ENCODE results near the gene DCAF7.

Gene DCAF7

DNA sequence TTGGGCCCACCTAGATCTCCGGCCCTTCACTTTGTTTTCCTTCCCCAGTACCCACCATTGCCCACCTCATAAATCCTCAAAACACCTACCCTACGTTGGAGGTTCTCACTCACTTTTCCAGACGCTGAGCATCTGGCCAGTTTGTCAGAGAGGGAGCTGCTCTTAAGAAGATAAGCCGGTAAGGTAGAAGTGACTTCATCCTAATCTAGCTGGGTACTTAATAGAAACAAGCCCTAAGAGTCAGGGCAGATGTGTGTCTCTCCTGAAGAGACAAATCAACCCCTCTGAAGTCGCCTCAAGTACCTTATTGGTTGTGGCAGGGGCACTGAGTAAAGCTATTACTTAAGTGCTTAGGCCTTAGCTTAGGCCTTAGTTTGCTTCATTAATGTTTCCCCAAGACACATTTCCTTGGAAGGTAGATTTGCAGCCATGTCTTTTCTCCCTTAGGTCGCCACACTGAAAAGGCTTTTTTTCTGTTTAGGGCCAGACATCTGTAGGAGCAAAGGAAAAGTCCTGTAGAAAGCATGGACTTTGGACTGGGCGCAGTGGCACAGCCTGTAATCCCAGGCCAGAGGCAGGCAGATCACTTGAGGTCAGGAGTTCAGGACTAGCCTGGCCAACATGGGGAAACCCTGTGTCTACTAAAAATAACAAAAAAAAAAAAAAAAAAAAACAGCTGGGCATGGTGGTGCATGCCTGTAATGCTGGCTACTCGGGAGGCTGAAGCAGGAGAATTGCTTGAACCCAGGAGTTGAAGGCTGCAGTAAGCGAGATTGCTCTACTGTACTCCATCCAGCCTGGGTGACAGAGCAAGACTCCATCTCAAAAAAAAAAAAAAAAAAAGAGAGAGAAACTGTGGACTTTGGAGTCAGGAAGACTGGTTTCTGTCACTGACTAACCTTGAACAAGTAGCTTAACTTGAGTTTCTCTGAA is 51.4 kb downstream of the DCAF7 start:
- no peak for TF ChIP-seq CTCF (conservative IDR thresholded peaks at IDR 0.05; ENCODE audit: low read length)
- H3K4me3 ChIP-seq (ENCODE audit: low read length), result peak overlapping the region; percentile 91
- DNase-seq (ENCODE audit: low read depth), result peak; percentile 3

DNA sequence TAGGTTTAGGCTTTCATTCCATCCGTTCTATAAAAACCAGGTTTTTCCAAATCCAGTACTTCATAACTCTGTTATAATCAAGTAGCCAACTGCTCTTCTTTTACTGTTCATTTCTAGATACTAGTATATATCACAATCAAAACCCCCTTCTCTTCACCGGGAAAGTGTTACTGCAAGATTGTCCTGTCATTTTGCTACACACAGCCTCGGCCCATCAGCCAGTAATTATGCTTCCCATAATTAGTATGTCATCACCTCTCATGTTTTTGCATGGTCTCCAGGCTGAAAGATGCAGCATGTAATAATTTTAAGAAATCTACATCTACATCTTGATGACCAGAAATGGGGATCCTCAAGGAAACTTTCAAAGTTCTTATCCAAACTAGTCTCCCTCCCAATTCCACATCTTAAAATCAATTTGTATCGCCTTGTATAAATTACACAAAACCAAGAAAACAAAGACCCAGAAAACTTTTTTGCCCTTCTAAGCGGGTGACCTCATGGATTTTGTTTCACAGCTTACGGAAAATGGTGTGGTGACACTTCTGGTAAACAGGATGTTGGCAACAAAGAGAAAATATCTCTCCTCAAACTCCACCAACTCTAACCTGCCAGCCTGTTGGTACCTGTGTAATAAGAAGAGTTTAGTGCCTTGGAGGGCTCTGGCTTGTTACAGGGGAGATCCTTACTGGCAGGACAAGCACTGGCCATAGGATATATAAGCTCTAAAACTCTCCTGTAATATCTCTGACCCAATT is 59.7 kb downstream of the DCAF7 start:
- no peak for TF ChIP-seq CTCF (conservative IDR thresholded peaks at IDR 0.05; ENCODE audit: low read length)
- no peak for DNase-seq (ENCODE audit: low read depth)
- no peak overlapping the region for H3K4me3 ChIP-seq (ENCODE audit: low read length)

- no peak for DNase-seq (ENCODE audit: low read depth)
- TF ChIP-seq CTCF (conservative IDR thresholded peaks at IDR 0.05; ENCODE audit: low read length), result no peak
- H3K4me3 ChIP-seq (ENCODE audit: low read length), result no peak overlapping the region
These were observed 60.6 kb downstream of the DCAF7 start for GRCh38 chr17:63610854-63611253.

- H3K4me3 ChIP-seq (ENCODE audit: low read length), result no peak overlapping the region
- no peak for TF ChIP-seq CTCF (conservative IDR thresholded peaks at IDR 0.05; ENCODE audit: low read length)
- no peak for DNase-seq (ENCODE audit: low read depth)
These were observed 61.1 kb downstream of the DCAF7 start for GRCh38 chr17:63611354-63611753.

- no peak for TF ChIP-seq CTCF (conservative IDR thresholded peaks at IDR 0.05; ENCODE audit: low read length)
These were observed 63.4 kb downstream of the DCAF7 start for GRCh38 chr17:63613663-63614062.

DNA sequence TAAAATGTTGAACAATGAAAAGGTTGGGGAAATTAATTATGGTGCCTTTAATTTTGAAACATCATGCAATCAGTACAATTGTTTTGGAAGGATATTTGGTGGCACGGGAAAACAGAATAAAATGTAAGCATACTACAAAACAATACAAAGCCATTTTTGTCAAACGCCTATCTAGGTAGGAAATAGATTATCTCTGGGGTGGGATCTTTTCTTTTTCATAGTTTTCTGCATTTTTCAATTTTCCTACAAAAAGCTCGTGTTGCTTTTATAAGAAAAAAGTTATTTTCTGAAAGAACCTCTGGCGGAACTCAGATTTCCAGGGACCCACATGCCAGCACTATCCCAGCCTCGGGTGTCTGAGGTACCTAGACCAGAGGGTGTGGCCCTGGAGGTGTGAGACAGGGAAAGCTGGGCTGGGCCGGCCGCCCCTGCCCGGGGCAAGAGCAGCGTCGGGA is 71.0 kb downstream of the DCAF7 start:
- DNase-seq (ENCODE audit: low read depth), result no peak
- peak overlapping the region; percentile 82 for H3K4me3 ChIP-seq (ENCODE audit: low read length)
- TF ChIP-seq CTCF (conservative IDR thresholded peaks at IDR 0.05; ENCODE audit: low read length), result no peak

More at GRCh38 chr17:63613663-63614062, 63.4 kb downstream of the DCAF7 start:
- DNase-seq (ENCODE audit: low read depth), result no peak
- no peak overlapping the region for H3K4me3 ChIP-seq (ENCODE audit: low read length)

All from AG10803 (cell line).